Mucosa of stomach (tissue), 1 donor: ENCODE data around the gene ARHGAP35.

ENCODE experiments used
- H3K27me3 ChIP-seq: one replicate; pipeline ENCODE4 v1.7.0; 2013; ENCODE audit warnings: mild to moderate bottlenecking, low read length; ENCODE audit not compliant: control insufficient read depth, insufficient read depth
- H3K36me3 ChIP-seq: one replicate; pipeline ENCODE4 v1.7.0; 2013; ENCODE audit warnings: low read length; ENCODE audit not compliant: control insufficient read depth, insufficient read depth
- H3K4me1 ChIP-seq: one replicate; pipeline ENCODE4 v1.7.0; 2013; ENCODE audit warnings: mild to moderate bottlenecking, low read length; ENCODE audit not compliant: control insufficient read depth, insufficient read depth
- H3K4me3 ChIP-seq: one replicate; pipeline ENCODE4 v1.7.0; 2013; ENCODE audit warnings: low read length
- H3K9ac ChIP-seq: one replicate; pipeline ENCODE4 v1.7.0; 2013; ENCODE audit warnings: mild to moderate bottlenecking, low read length, moderate library complexity
- H3K9me3 ChIP-seq: one replicate; pipeline ENCODE4 v1.7.0; 2013; ENCODE audit warnings: mild to moderate bottlenecking, low read length, moderate library complexity; ENCODE audit not compliant: control insufficient read depth
- donor health status: Pancreatic carcinoma.

ARHGAP35 gene

DNA sequence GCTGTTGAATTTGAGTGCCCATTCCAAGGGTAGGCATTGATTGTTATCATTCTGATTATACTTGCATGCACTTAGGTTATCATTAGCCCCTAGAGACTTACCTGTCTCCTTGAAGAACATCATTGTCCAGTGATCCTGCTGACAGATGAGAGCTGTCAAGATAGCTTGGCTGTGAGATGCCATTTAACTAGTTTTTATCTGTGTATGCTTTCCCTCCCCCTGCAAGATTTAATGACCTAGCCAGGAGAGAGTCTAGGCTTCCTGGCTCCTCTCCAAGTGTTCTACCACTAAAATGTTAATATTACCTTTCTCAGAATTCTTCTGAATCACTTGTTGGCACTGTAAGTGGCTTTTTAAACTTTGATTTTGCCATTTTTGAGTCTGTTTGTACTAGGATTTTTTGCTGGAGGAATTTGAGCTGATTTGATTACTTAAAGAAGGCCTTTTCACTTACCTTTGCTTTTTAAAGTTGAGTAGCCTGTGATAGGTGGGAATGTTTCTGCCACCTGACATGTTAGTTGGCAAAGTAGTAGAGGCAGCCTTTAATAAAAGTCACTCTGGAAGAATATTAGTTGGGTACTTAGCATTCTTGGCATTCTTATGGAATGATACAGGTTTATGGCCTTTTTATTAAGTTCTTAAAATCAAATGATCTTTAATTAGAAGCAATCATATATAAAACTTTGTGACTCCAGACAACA is 41.1 kb downstream of the ARHGAP35 start:
- peaks cover 9% of the 10 kb centered on the region for H3K4me1 ChIP-seq

DNA sequence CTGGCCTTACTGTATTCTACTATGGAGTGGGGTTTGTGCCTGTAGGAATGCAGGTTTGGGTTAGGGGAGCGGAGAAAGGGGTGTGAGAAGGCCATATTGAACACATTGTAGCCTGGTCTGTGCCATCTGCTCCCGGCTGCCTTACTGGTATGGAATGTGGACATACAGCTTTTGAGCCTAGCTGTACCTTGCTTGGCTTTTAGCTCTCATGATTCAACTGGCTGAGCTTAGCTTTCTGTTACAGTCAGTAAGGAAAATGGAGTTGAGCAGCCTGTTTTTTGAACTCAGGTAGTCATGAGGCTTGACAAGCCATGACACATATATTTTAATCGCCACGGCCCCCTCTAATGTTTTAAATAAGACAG is 41.6 kb downstream of the ARHGAP35 start:
- no peak overlapping the region for H3K4me3 ChIP-seq
- no peaks in the 10 kb centered on the region for H3K9me3 ChIP-seq
- H3K36me3 ChIP-seq = no peaks in the 10 kb centered on the region
- H3K9ac ChIP-seq = no peak overlapping the region
- no peaks in the 10 kb centered on the region for H3K27me3 ChIP-seq
- peaks cover 9% of the 10 kb centered on the region for H3K4me1 ChIP-seq

More for the DNA sequence above, 41.1 kb downstream of the ARHGAP35 start:
- no peak overlapping the region for H3K9ac ChIP-seq
- no peaks in the 10 kb centered on the region for H3K27me3 ChIP-seq
- no peaks in the 10 kb centered on the region for H3K36me3 ChIP-seq
- no peaks in the 10 kb centered on the region for H3K9me3 ChIP-seq
- H3K4me3 ChIP-seq = no peak overlapping the region

DNA sequence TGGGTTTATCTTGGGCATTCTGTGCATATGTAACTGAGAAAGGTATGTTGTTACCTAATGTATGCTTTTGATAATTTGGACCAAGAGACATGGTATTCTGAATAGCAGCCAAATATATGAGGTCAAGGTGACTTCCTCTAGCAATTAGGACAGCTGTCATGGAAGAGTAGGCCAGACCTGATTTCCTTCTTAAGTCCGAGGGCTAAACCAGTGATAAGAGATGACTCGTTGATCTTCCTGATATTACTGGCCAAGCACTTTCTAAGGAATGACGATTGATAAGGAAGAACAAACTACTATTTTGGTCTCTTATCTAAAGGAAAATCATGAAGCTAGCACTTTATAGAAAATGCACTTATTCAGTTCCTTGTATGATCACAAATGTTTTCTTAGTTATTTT is 42.7 kb downstream of the ARHGAP35 start:
- H3K36me3 ChIP-seq = no peaks in the 10 kb centered on the region
- H3K4me3 ChIP-seq = no peak overlapping the region
- H3K4me1 ChIP-seq = peaks cover 16% of the 10 kb centered on the region
- H3K9ac ChIP-seq = no peak overlapping the region
- no peaks in the 10 kb centered on the region for H3K27me3 ChIP-seq
- no peaks in the 10 kb centered on the region for H3K9me3 ChIP-seq

DNA sequence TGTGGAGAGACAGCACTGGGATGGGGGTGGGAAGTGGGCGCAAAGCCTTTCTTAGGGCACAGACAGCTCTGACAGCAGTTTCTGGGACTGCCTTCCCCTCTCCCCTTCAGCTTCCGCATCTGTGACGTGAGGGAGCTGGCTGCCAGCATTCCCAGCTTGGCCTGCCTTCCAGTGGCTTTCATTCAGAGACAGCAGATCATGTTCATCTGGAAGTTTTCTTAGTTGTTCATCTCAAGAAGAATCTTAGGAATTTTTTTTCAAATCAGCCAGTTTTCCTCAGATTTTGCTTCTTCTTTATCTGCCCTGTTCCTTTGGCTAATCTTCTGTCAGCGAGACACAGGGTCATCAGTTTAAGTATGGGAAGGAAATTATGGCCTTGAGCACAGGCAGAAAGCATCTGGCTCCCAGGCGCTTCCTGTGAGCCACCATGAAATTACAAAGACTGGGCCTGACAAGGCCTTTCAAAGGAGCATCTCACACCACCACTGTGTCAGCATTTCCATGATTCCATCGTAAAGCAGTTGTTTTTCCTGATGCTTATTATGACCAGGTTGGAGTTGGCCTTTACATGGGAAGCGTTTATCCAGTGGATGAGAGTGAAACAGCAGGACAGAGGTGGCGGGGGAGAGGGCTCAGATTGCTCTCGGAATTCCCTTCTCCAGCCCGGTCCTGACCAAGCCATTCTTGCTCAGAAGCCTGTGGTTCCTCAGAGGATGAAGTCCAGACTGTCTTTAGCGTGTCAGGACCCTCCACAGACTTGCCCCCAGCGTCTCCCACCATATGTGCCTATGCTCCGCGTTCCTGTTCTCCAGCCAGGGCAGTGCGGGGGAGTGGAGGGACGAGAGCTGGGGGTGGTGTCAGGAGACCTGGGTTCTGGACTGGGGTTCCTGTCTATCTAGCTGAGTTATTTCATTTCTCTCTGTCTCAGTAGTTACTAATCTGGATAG is 43.6 kb downstream of the ARHGAP35 start:
- Histone ChIP-seq H3K36me3 (no peaks in the 10 kb centered on the region), H3K4me1 (peaks cover 17% of the 10 kb centered on the region), H3K9ac (no peak overlapping the region), H3K27me3 (no peaks in the 10 kb centered on the region), H3K4me3 (no peak overlapping the region), H3K9me3 (no peaks in the 10 kb centered on the region)

DNA sequence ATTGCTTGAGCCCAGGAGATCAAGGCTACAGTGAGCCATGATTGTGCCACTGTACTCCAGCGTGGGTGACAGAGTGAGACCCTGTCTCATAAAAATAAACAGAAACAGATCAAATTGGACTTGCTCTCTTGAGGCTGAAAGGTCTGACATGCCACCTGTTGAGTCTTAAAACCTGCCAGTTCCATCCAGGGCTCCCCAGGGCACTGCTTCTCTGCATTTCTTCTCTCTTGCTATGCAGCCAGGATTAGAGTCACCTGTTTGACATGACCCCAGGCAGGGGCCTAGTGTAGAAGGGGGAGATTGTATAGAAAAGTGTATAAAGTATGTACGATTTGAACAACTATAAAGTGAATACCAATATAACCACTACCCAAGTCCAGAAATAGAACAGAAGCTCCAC is 45.4 kb downstream of the ARHGAP35 start:
- Histone ChIP-seq H3K27me3 (no peaks in the 10 kb centered on the region), H3K36me3 (no peaks in the 10 kb centered on the region), H3K4me3 (no peak overlapping the region), H3K4me1 (peaks cover 17% of the 10 kb centered on the region), H3K9ac (no peak overlapping the region), H3K9me3 (no peaks in the 10 kb centered on the region)

DNA sequence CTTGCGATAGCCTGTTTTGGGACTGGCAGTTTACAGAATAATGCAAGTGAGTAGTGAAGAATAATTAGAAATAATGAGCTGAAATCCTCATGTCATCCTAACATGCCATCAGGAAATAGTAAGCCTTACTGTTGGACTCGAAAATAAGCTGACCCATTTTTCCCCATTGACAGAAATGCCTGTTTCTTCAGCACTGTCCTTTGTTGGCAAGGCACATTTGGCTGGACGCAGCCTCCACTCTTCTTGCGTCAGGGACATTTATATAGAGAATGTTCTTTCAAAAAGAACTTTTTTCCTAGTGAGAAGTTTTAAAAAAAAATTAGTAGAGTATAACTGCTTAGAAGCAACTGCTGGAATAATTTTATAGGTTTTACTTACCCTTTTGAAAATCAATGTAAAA is 47.1 kb downstream of the ARHGAP35 start:
- Histone ChIP-seq H3K27me3 (no peaks in the 10 kb centered on the region), H3K9ac (no peak overlapping the region), H3K36me3 (no peaks in the 10 kb centered on the region), H3K4me1 (peaks cover 17% of the 10 kb centered on the region), H3K9me3 (no peaks in the 10 kb centered on the region), H3K4me3 (no peak overlapping the region)

DNA sequence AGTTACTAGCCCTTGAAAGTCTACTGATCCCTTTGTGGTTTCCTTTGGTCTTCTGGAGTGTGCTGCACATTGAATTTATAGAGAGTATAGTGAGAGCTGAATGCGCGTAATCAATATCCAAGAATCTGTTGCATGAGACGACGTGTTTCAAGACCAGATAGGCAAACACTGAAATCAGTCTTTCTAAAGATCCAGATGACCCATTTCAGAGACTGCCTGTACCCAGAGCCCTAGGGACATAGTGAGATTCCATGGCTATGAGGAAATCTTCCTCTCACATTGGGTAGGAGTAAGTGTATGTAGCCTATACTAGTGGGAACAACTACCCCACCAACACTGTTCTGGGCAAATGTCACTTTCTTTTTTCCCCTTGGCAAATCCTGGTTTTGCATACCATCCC is 48.6 kb downstream of the ARHGAP35 start:
- H3K4me3 ChIP-seq = no peak overlapping the region
- peaks cover 23% of the 10 kb centered on the region for H3K4me1 ChIP-seq
- H3K27me3 ChIP-seq = no peaks in the 10 kb centered on the region
- no peaks in the 10 kb centered on the region for H3K9me3 ChIP-seq
- H3K36me3 ChIP-seq = no peaks in the 10 kb centered on the region
- H3K9ac ChIP-seq = no peak overlapping the region
